H1 (cell line): Measurements from ENCODE around the gene RIPPLY3. TPM values are rescaled to one million over a fixed set of nuclear protein-coding genes. Genes with fewer than 3 reads are reported as not detected.

Source experiments
- CTCF ChIA-PET: fragments of 300-600 bp; sonication (Branson Sonifier 250); formaldehyde crosslinking; loops from one replicate; lab custom pipeline; 2021; ENCODE audit not compliant: partially characterized antibody; lab: Charles Lee
- POLR2A ChIA-PET: fragments of 300-600 bp; sonication (Branson Sonifier 250); formaldehyde crosslinking; loops from one replicate; lab custom pipeline; 2021; ENCODE audit warnings: inconsistent platforms; ENCODE audit not compliant: partially characterized antibody; lab: Charles Lee
- DNase-seq, 2 experiments: peaks; one replicate each; pipeline versions ENCODE4 v3.0.0 to v3.0.0-alpha.2; 2010 to 2022; ENCODE audit warnings: low spot score in 2 of 2, low read depth in 1 of 2, mixed read lengths in 1 of 2
- FAIRE-seq: peaks from 2 replicates; lab custom pipeline; 2011; peaks lifted over from hg19 to GRCh38; lab: Jason Lieb, UNC
- H2AFZ ChIP-seq: 2 replicates; pipeline ENCODE4 v1.8.1; 2012; ENCODE audit warnings: low read length, inconsistent platforms
- H2AK5ac ChIP-seq: 2 replicates; pipeline ENCODE4 v1.6.1; 2013; ENCODE audit warnings: low read depth, low read length
- H2BK120ac ChIP-seq: replicated peaks from 2 replicates; pipeline ENCODE3; 2013; ENCODE audit warnings: low read depth, low read length, inconsistent platforms
- H2BK12ac ChIP-seq: 2 replicates; pipeline ENCODE4 v1.6.1; 2013; ENCODE audit warnings: low read depth, low read length
- H2BK15ac ChIP-seq: 2 replicates; pipeline ENCODE4 v1.6.1; 2013; ENCODE audit warnings: low read length
- H2BK20ac ChIP-seq: 2 replicates; pipeline ENCODE4 v1.6.1; 2013; ENCODE audit warnings: low read length
- H2BK5ac ChIP-seq: 2 replicates; pipeline ENCODE4 v1.6.1; 2013; ENCODE audit warnings: low read depth, low read length
- H3K14ac ChIP-seq: 2 replicates; pipeline ENCODE4 v1.6.1; 2013; ENCODE audit warnings: inconsistent platforms; ENCODE audit not compliant: insufficient read length
- H3K18ac ChIP-seq: 2 replicates; pipeline ENCODE4 v1.6.1; 2013; ENCODE audit warnings: low read length; ENCODE audit errors: extremely low read depth
- H3K23ac ChIP-seq: 2 replicates; pipeline ENCODE4 v1.6.1; 2013; ENCODE audit warnings: inconsistent platforms; ENCODE audit not compliant: insufficient read length
- H3K23me2 ChIP-seq: 2 replicates; pipeline ENCODE4 v1.6.1; 2013; ENCODE audit warnings: low read depth, low read length
- H3K27ac ChIP-seq: 2 replicates; pipeline ENCODE4 v1.6.1; 2011; ENCODE audit warnings: low read depth, low read length, inconsistent platforms
- H3K27me3 ChIP-seq, 4 experiments: replicated peaks in 1 of 4; 1 replicate in 1 of 4; 2 replicates in 3 of 4; pipeline versions ENCODE4 v1.6.1 to v1.8.1; 2011 to 2013; ENCODE audit warnings: low read length in 3 of 4, mild to moderate bottlenecking in 3 of 4, inconsistent platforms in 2 of 4, mixed read lengths in 2 of 4, moderate library complexity in 1 of 4; ENCODE audit not compliant: control insufficient read depth in 3 of 4, insufficient read depth in 3 of 4; ENCODE audit errors: extremely low read depth in 1 of 4
- H3K36me3 ChIP-seq, 4 experiments: 2 replicates each; pipeline versions ENCODE4 v1.6.1 to v1.8.1; 2011 to 2013; ENCODE audit warnings: mild to moderate bottlenecking in 4 of 4, low read length in 3 of 4, moderate library complexity in 2 of 4, control low read depth in 1 of 4, inconsistent platforms in 1 of 4; ENCODE audit not compliant: insufficient read depth in 4 of 4, control insufficient read depth in 2 of 4
- H3K4ac ChIP-seq: replicated peaks from 2 replicates; pipeline ENCODE3; 2013; ENCODE audit warnings: low read length, low read depth, mixed read lengths, inconsistent platforms; ENCODE audit not compliant: insufficient read length
- H3K4me1 ChIP-seq, 4 experiments: replicated peaks in 1 of 4; 1 replicate in 1 of 4; 2 replicates in 3 of 4; pipeline versions ENCODE4 v1.6.1 to v1.8.1; 2011 to 2013; ENCODE audit warnings: low read length in 3 of 4, inconsistent platforms in 2 of 4, mixed read lengths in 1 of 4; ENCODE audit not compliant: insufficient read depth in 4 of 4, control insufficient read depth in 3 of 4
- H3K4me2 ChIP-seq, 2 experiments: 2 replicates each; pipeline versions ENCODE4 v1.6.1 to v1.8.1; 2011 to 2013; ENCODE audit warnings: low read depth in 2 of 2, low read length in 2 of 2, control low read depth in 1 of 2, inconsistent platforms in 1 of 2, mild to moderate bottlenecking in 1 of 2; ENCODE audit not compliant: insufficient read depth in 1 of 2
- H3K4me3 ChIP-seq, 4 experiments: fragments of 200-600, 300-600 bp in 1 of 4; sonication (generic), shearing (Covaris generic), sonication (Bioruptor Twin) in 1 of 4; 2 replicates each; pipeline versions ENCODE4 v1.5.1 to v1.8.1; 2011 to 2016; ENCODE audit warnings: low read length in 4 of 4, low read depth in 3 of 4, control low read depth in 2 of 4, inconsistent platforms in 2 of 4, mild to moderate bottlenecking in 2 of 4, mixed read lengths in 1 of 4, moderate library complexity in 1 of 4; ENCODE audit not compliant: insufficient read depth in 2 of 4; ENCODE audit errors: extremely low read depth in 1 of 4
- H3K56ac ChIP-seq: replicated peaks from 2 replicates; pipeline ENCODE3; 2013; ENCODE audit warnings: low read depth, mild to moderate bottlenecking, mixed read lengths, low read length, inconsistent platforms; ENCODE audit not compliant: insufficient read length
- H3K79me1 ChIP-seq: 2 replicates; pipeline ENCODE4 v1.6.1; 2013; ENCODE audit warnings: low read depth, low read length, control low read depth
- H3K79me2 ChIP-seq, 2 experiments: 2 replicates each; pipeline versions ENCODE4 v1.6.1 to v1.8.1; 2012 to 2013; ENCODE audit warnings: low read length in 2 of 2, mild to moderate bottlenecking in 2 of 2, inconsistent platforms in 1 of 2; ENCODE audit not compliant: insufficient read depth in 2 of 2, control insufficient read depth in 1 of 2
- H3K9ac ChIP-seq, 4 experiments: replicated peaks in 1 of 4; 1 replicate in 1 of 4; 2 replicates in 3 of 4; pipeline versions ENCODE4 v1.6.1 to v1.8.1; 2011 to 2013; ENCODE audit warnings: low read depth in 3 of 4, low read length in 3 of 4, control low read depth in 2 of 4, mild to moderate bottlenecking in 2 of 4, moderate library complexity in 2 of 4, inconsistent platforms in 1 of 4; ENCODE audit errors: extremely low read depth in 1 of 4
- H3K9me3 ChIP-seq, 2 experiments: 2 replicates each; pipeline versions ENCODE4 v1.6.1 to v1.8.1; 2012 to 2013; ENCODE audit warnings: mild to moderate bottlenecking in 2 of 2, moderate library complexity in 2 of 2, control low read depth in 1 of 2, inconsistent platforms in 1 of 2, low read depth in 1 of 2, low read length in 1 of 2, mixed read lengths in 1 of 2; ENCODE audit not compliant: insufficient read depth in 2 of 2
- H4K20me1 ChIP-seq, 2 experiments: replicated peaks in 1 of 2; 2 replicates each; pipeline versions ENCODE3 to v1.8.1; 2011 to 2013; ENCODE audit warnings: inconsistent platforms in 2 of 2, low read length in 2 of 2, mild to moderate bottlenecking in 1 of 2; ENCODE audit not compliant: insufficient read depth in 2 of 2, control insufficient read depth in 1 of 2
- H4K5ac ChIP-seq: 2 replicates; pipeline ENCODE4 v1.6.1; 2013; ENCODE audit warnings: low read length, low read depth, mixed read lengths, inconsistent platforms; ENCODE audit not compliant: insufficient read length
- H4K8ac ChIP-seq: 2 replicates; pipeline ENCODE4 v1.8.0; 2013; ENCODE audit warnings: mild to moderate bottlenecking, moderate library complexity, low read length, inconsistent platforms; ENCODE audit not compliant: insufficient read depth; ENCODE audit errors: extremely low read depth
- H4K91ac ChIP-seq: replicated peaks from 2 replicates; pipeline ENCODE3; 2013; ENCODE audit warnings: low read length, mixed read lengths, inconsistent platforms; ENCODE audit not compliant: insufficient read length
- CHD1 ChIP-seq: IDR thresholded peaks from 2 replicates; pipeline ENCODE4 v1.6.1; 2012; ENCODE audit warnings: low read depth, low read length, improper control_type of control experiment
- CREB1 ChIP-seq: IDR thresholded peaks from 2 replicates; pipeline ENCODE4 v1.6.1; 2012; ENCODE audit warnings: inconsistent platforms
- EGR1 ChIP-seq: IDR thresholded peaks from 2 replicates; pipeline ENCODE4 v1.6.1; 2011; ENCODE audit warnings: low read depth, low read length, borderline replicate concordance
- EZH2 ChIP-seq: fragments of 200-600 bp; sonication (generic); IDR thresholded peaks from 2 replicates; pipeline ENCODE4 v1.7.1; 2012; ENCODE audit warnings: low read depth, mild to moderate bottlenecking, moderate library complexity, low read length, inconsistent platforms; ENCODE audit not compliant: severe bottlenecking
- GABPA ChIP-seq: IDR thresholded peaks from 2 replicates; pipeline ENCODE4 v1.6.1; 2011; ENCODE audit warnings: mild to moderate bottlenecking, low read length, moderate library complexity, borderline replicate concordance; ENCODE audit not compliant: insufficient read depth
- NANOG ChIP-seq: IDR thresholded peaks from 2 replicates; pipeline ENCODE4 v1.6.1; 2011; ENCODE audit warnings: low read length, low read depth, mild to moderate bottlenecking, inconsistent platforms; ENCODE audit not compliant: insufficient read depth, poor library complexity, severe bottlenecking
- RFX5 ChIP-seq: IDR thresholded peaks from 2 replicates; pipeline ENCODE4 v1.6.1; 2011; ENCODE audit warnings: low read depth, low read length, improper control_type of control experiment, borderline replicate concordance
- RXRA ChIP-seq: IDR thresholded peaks from 2 replicates; pipeline ENCODE4 v1.6.1; 2011; ENCODE audit warnings: low read depth, mild to moderate bottlenecking, low read length, moderate library complexity; ENCODE audit not compliant: insufficient read depth
- SAP30 ChIP-seq: fragments of 300-600 bp; sonication (generic); IDR thresholded peaks from 2 replicates; pipeline ENCODE4 v1.7.1; 2012; ENCODE audit warnings: low read length, moderate library complexity, mild to moderate bottlenecking, inconsistent platforms; ENCODE audit not compliant: insufficient read depth, insufficient replicate concordance
- SP2 ChIP-seq: IDR thresholded peaks from 2 replicates; pipeline ENCODE4 v1.6.1; 2012; ENCODE audit warnings: mild to moderate bottlenecking, low read length, inconsistent platforms
- SRF ChIP-seq: IDR thresholded peaks from 2 replicates; pipeline ENCODE4 v1.6.1; 2011; ENCODE audit warnings: mild to moderate bottlenecking, low read depth, low read length, moderate library complexity
- ZNF274 ChIP-seq: IDR thresholded peaks from 2 replicates; pipeline ENCODE4 v1.7.0; 2012; ENCODE audit warnings: low read length, borderline replicate concordance; ENCODE audit errors: extremely low read depth
- WGBS, 2 experiments: shearing (Covaris generic) in 1 of 2; methylation state at CpG; one replicate each; pipeline versions ENCODE4 v1.1.6 to v1.1.7; 2013 to 2015; ENCODE audit warnings: low lambda C conversion rate in 2 of 2, mixed read lengths in 2 of 2, inconsistent platforms in 1 of 2, low coverage in 1 of 2, missing lambda C conversion rate in 1 of 2; ENCODE audit not compliant: insufficient replicate concordance in 2 of 2, insufficient coverage in 1 of 2, insufficient read length in 1 of 2; ENCODE audit errors: extremely low coverage in 1 of 2, missing lambda C conversion rate in 1 of 2; 5-methylcytosine and 5-hydroxymethylcytosine counted together
- polyA plus RNA-seq, 7 experiments: library from polyadenylated mRNA; depleted of rRNA in 3 of 7; stranded (reverse) in 5 of 7; unstranded in 2 of 7; fragments of >200 nt in 5 of 7; fragments of 200-250 nt in 2 of 7; gene quantifications; 1 replicate in 5 of 7; 2 replicates in 1 of 7; 4 replicates in 1 of 7; pipeline versions ENCODE4 v1.2.1 to v1.2.3, GENCODE V29; 2011 to 2013; ENCODE audit warnings: missing spikeins in 2 of 7, mixed read lengths in 2 of 7
- total RNA-seq: library from RNA; stranded (reverse); fragmentation: NEBNext Ultra II Directional; extraction: Animal tissue kit (Norgen Biotek cat#: 25700); gene quantifications from 2 replicates; pipeline ENCODE4 v1.2.1, GENCODE V29; 2021

RIPPLY3 gene
- total and polyA plus RNA-seq, 2 of the 8 experiments (the other 6 are each of a cell fraction or from before 2014, with no cell fraction given), result 2.0 to 2.2 TPM

- no peak overlapping the region for H3K27ac ChIP-seq
- POLR2A ChIA-PET, result interaction anchor here (1.1 kb wide), 1 partner anchor 69 kb away, joined by 3 read pairs; no protein-coding TSS in a partner anchor
These were observed 5.1 kb upstream of the RIPPLY3 start for GRCh38 chr21:37001441-37001840.

More at GRCh38 chr21:37001441-37001840, 5.1 kb upstream of the RIPPLY3 start:
- H2AFZ ChIP-seq, result no peak overlapping the region
- H4K5ac ChIP-seq, result no peak overlapping the region
- H3K4me2 ChIP-seq, result no peak overlapping the region
- WGBS, 2 experiments, result 78% methylated on average over 3 of the region's 3 CpGs; no CpG with 5 or more reads in 1 of the 2 experiments
- FAIRE-seq (no peak), DNase-seq (no peak)
- no peaks in the 10 kb centered on the region for H3K9me3 ChIP-seq
- TF ChIP-seq NANOG, result no peak
- no peak for TF ChIP-seq SAP30
- no peak for TF ChIP-seq EGR1
- no peak for TF ChIP-seq SRF
- TF ChIP-seq GABPA, result no peak
- TF ChIP-seq ZNF274, result no peak
- no peak for TF ChIP-seq RFX5
- no peak for TF ChIP-seq CREB1
- no peak for TF ChIP-seq SP2
- no peak for TF ChIP-seq RXRA
- TF ChIP-seq EZH2, result no peak
- TF ChIP-seq CHD1, result no peak
- H3K14ac ChIP-seq, result no peak overlapping the region
- no peak overlapping the region for H2BK120ac ChIP-seq
- peaks cover 7% of the 10 kb centered on the region; the same call in 1 of the 2 replicates for H3K23me2 ChIP-seq
- no peaks in the 10 kb centered on the region for H3K79me2 ChIP-seq
- no peak overlapping the region for H2BK20ac ChIP-seq
- H4K8ac ChIP-seq, result no peak overlapping the region
- no peak overlapping the region for H2BK5ac ChIP-seq
- CTCF ChIA-PET, result interaction anchor here (1.3 to 1.9 kb wide), 3 partner anchors 9 to 12 kb away, joined by 3 to 8 read pairs (median 5); no protein-coding TSS in a partner anchor
- H3K23ac ChIP-seq, result no peak overlapping the region
- no peaks in the 10 kb centered on the region for H3K36me3 ChIP-seq
- no peak overlapping the region for H3K4ac ChIP-seq
- no peak overlapping the region for H3K18ac ChIP-seq
- no peak overlapping the region for H3K9ac ChIP-seq
- H3K79me1 ChIP-seq, result no peaks in the 10 kb centered on the region
- no peak overlapping the region for H2BK12ac ChIP-seq
- H2BK15ac ChIP-seq, result no peak overlapping the region
- H4K91ac ChIP-seq, result no peak overlapping the region
- 0 out of 7 replicates have a peak, but pooled peaks cover 0 to 2% (median 0%) of the 10 kb centered on the region in 4 experiments for H3K4me1 ChIP-seq
- no peak overlapping the region for H3K56ac ChIP-seq
- H2AK5ac ChIP-seq, result no peak overlapping the region
- no peaks in the 10 kb centered on the region for H4K20me1 ChIP-seq
- peaks cover 5 to 11% (median 8%) of the 10 kb centered on the region in 4 experiments for H3K27me3 ChIP-seq
- H3K4me3 ChIP-seq, result no peak overlapping the region
